Measurements from ENCODE around the gene BTF3. TPM values are rescaled to one million over a fixed set of nuclear protein-coding genes. Genes with fewer than 3 reads are reported as not detected.

Gene BTF3
- 100 to 1,000 TPM; 370 to 527 TPM for total RNA-seq
- polyA plus RNA-seq = 100 to 1,000 TPM; 504 to 645 TPM
- long read RNA-seq, donor 1, transcript BTF3-201 (6 exons, 897 nt) = major isoform, 363 of 687 reads
- long read RNA-seq, donor 1, transcript BTF3-202 (6 exons, 1,237 nt) = minor isoform, 32 of 687 reads
- long read RNA-seq, donor 1, partial matches to known transcripts = 222 of 687 reads
- long read RNA-seq, donor 1, other reads (novel, unspliced or antisense) = 66 of 687 reads
- long read RNA-seq, donor 2, transcript BTF3-201 (6 exons, 897 nt) = major isoform, 144 of 248 reads
- long read RNA-seq, donor 2, transcript BTF3-202 (6 exons, 1,237 nt) = minor isoform, 6 of 248 reads
- long read RNA-seq, donor 2, partial matches to known transcripts = 81 of 248 reads
- long read RNA-seq, donor 2, other reads (novel, unspliced or antisense) = 14 of 248 reads
- long read RNA-seq, donor 3, transcript BTF3-202 (6 exons, 1,237 nt) = minor isoform, 15 of 313 reads
- long read RNA-seq, donor 3, transcript BTF3-201 (6 exons, 897 nt) = major isoform, 199 of 313 reads
- long read RNA-seq, donor 3, partial matches to known transcripts = 65 of 313 reads
- long read RNA-seq, donor 3, other reads (novel, unspliced or antisense) = 29 of 313 reads
- long read RNA-seq, donor 4, transcript BTF3-201 (6 exons, 897 nt) = major isoform, 142 of 312 reads
- long read RNA-seq, donor 4, transcript BTF3-202 (6 exons, 1,237 nt) = minor isoform, 13 of 312 reads
- long read RNA-seq, donor 4, partial matches to known transcripts = 123 of 312 reads
- long read RNA-seq, donor 4, other reads (novel, unspliced or antisense) = 32 of 312 reads
- long read RNA-seq, donor 5, transcript BTF3-202 (6 exons, 1,237 nt) = minor isoform, 38 of 692 reads
- long read RNA-seq, donor 5, transcript BTF3-201 (6 exons, 897 nt) = major isoform, 424 of 692 reads
- long read RNA-seq, donor 5, partial matches to known transcripts = 146 of 692 reads
- long read RNA-seq, donor 5, other reads (novel, unspliced or antisense) = 79 of 692 reads

GRCh38 chr5:73498057-73498992 is at the start of gene BTF3:
Gene BTF3 (plus strand): TSS chr5:73498442. CDS start chr5:73498668, 226 bp downstream.
- Histone ChIP-seq H3K4me3 (peak within 1 kb of the TSS; percentile 96), H3K36me3 (ENCODE audit: control insufficient read depth in 4 of 4, insufficient read depth in 4 of 4, low read length in 4 of 4) (peaks cover 5 to 16% (median 8%) of the 10 kb centered on the region in 4 donors), H3K9me3 (ENCODE audit: control insufficient read depth in 4 of 4, insufficient read depth in 3 of 4, low read length in 3 of 4) (no peaks in the 10 kb centered on the region), H3K4me1 (ENCODE audit: control insufficient read depth in 5 of 5, insufficient read depth in 5 of 5, low read length in 5 of 5) (peaks cover 0 to 24% (median 7%) of the 10 kb centered on the region in 5 donors), H3K27ac (ENCODE audit: low read depth in 1 of 2, low read length in 1 of 2) (peak within 1 kb of the TSS; percentile 89 to 96), H3K9ac (ENCODE audit: insufficient read depth in 1 of 2, low read length in 2 of 2) (peak within 1 kb of the TSS; percentile 81 to 96), H3K27me3 (ENCODE audit: control insufficient read depth in 3 of 3, insufficient read depth in 3 of 3, low read length in 2 of 3) (peaks cover 0 to 5% (median 0%) of the 10 kb centered on the region in 3 donors)
- DNase-seq (peak; percentile 96 to 99 (median 98)), ATAC-seq (ENCODE audit: insufficient read depth, low FRiP score) (peak; percentile 98)
- 0 to 1% methylated on average over 60 to 67 of the region's 67 CpGs for WGBS, 2 donors
- TF ChIP-seq CTCF (IDR thresholded peaks at IDR 0.05; ENCODE audit: control extremely low read depth, extremely low read depth) = no peak

- H3K4me3 ChIP-seq = peak within 1 kb of the TSS; percentile 43
- DNase-seq (peak; percentile 83 to 87 (median 86)), ATAC-seq (ENCODE audit: insufficient read depth, low FRiP score) (peak; percentile 55)
- no peak within 1 kb of the TSS for H3K27ac ChIP-seq (ENCODE audit: low read depth in 1 of 2, low read length in 1 of 2)
- H3K36me3 ChIP-seq (ENCODE audit: control insufficient read depth in 4 of 4, insufficient read depth in 4 of 4, low read length in 4 of 4) = no peaks in the 10 kb centered on the region
- peaks cover 0 to 8% (median 0%) of the 10 kb centered on the region in 4 donors for H3K9me3 ChIP-seq (ENCODE audit: control insufficient read depth in 4 of 4, insufficient read depth in 3 of 4, low read length in 3 of 4)
- peaks cover 0 to 17% (median 4%) of the 10 kb centered on the region in 5 donors for H3K4me1 ChIP-seq (ENCODE audit: control insufficient read depth in 5 of 5, insufficient read depth in 5 of 5, low read length in 5 of 5)
- peak within 1 kb of the TSS in 1 of 2 donors; percentile 49 for H3K9ac ChIP-seq (ENCODE audit: insufficient read depth in 1 of 2, low read length in 2 of 2)
- 1 to 2% methylated on average over 53 to 59 of the region's 59 CpGs for WGBS, 2 donors
- TF ChIP-seq CTCF (IDR thresholded peaks at IDR 0.05; ENCODE audit: control extremely low read depth, extremely low read depth) = no peak
- peaks cover 15 to 83% (median 79%) of the 10 kb centered on the region in 3 donors for H3K27me3 ChIP-seq (ENCODE audit: control insufficient read depth in 3 of 3, insufficient read depth in 3 of 3, low read length in 2 of 3)
These were observed 49.6 kb upstream of the BTF3 start, which contains the start of gene FOXD1 for GRCh38 chr5:73448463-73449136. Gene FOXD1 (minus strand): TSS chr5:73448777. CDS start chr5:73448362, 415 bp downstream.

- 10% methylated on average over 7 of the region's 7 CpGs for WGBS, 2 donors
- no peak for ATAC-seq (ENCODE audit: insufficient read depth, low FRiP score)
- Histone ChIP-seq H3K4me1 (ENCODE audit: control insufficient read depth in 5 of 5, insufficient read depth in 5 of 5, low read length in 5 of 5) (peaks cover 0 to 17% (median 4%) of the 10 kb centered on the region in 5 donors), H3K27ac (ENCODE audit: low read depth in 1 of 2, low read length in 1 of 2) (no peak overlapping the region), H3K9me3 (ENCODE audit: control insufficient read depth in 4 of 4, insufficient read depth in 3 of 4, low read length in 3 of 4) (peaks cover 0 to 2% (median 0%) of the 10 kb centered on the region in 4 donors), H3K9ac (ENCODE audit: insufficient read depth in 1 of 2, low read length in 2 of 2) (no peak overlapping the region), H3K36me3 (ENCODE audit: control insufficient read depth in 4 of 4, insufficient read depth in 4 of 4, low read length in 4 of 4) (no peaks in the 10 kb centered on the region), H3K4me3 (no peak overlapping the region), H3K27me3 (ENCODE audit: control insufficient read depth in 3 of 3, insufficient read depth in 3 of 3, low read length in 2 of 3) (peaks cover 21 to 79% (median 72%) of the 10 kb centered on the region in 3 donors)
- no peak for TF ChIP-seq CTCF (IDR thresholded peaks at IDR 0.05; ENCODE audit: control extremely low read depth, extremely low read depth)
- DNase-seq = no peak
These were observed 48.1 kb upstream of the BTF3 start for GRCh38 chr5:73450137-73450536.
